Keratinocyte (primary cell): ENCODE measurements around the gene HJV. TPM values are rescaled to one million over a fixed set of nuclear protein-coding genes. Genes with fewer than 3 reads are reported as not detected.

Experiments
- DNase-seq: peaks from one replicate; pipeline ENCODE4 v3.0.0-alpha.2; 2011; ENCODE audit warnings: low read depth, missing footprints, low spot score
- FAIRE-seq: peaks from 2 replicates; lab custom pipeline; 2011; peaks lifted over from hg19 to GRCh38; lab: Jason Lieb, UNC
- H2AFZ ChIP-seq: 2 replicates; pipeline ENCODE4 v1.6.0; 2012; ENCODE audit warnings: low read length, control low read depth, inconsistent platforms; ENCODE audit not compliant: control insufficient read depth
- H3K27ac ChIP-seq: 2 replicates; pipeline ENCODE4 v1.5.1; 2011; ENCODE audit warnings: low read length; ENCODE audit not compliant: control insufficient read depth, insufficient read depth
- H3K27me3 ChIP-seq: 3 replicates; pipeline ENCODE4 v1.6.0; 2011; ENCODE audit warnings: low read length; ENCODE audit not compliant: control insufficient read depth, insufficient read depth; ENCODE audit errors: extremely low read depth
- H3K36me3 ChIP-seq, 2 experiments: 2 replicates in 1 of 2; 3 replicates in 1 of 2; pipeline ENCODE4 v1.5.1; 2011; ENCODE audit warnings: low read length in 2 of 2, mild to moderate bottlenecking in 1 of 2; ENCODE audit not compliant: control insufficient read depth in 2 of 2, insufficient read depth in 2 of 2; ENCODE audit errors: extremely low read depth in 1 of 2
- H3K4me1 ChIP-seq: 3 replicates; pipeline ENCODE4 v1.5.1; 2011; ENCODE audit warnings: low read length; ENCODE audit not compliant: control insufficient read depth, insufficient read depth; ENCODE audit errors: extremely low read depth
- H3K4me2 ChIP-seq: 3 replicates; pipeline ENCODE4 v1.6.0; 2011; ENCODE audit warnings: low read depth, low read length; ENCODE audit not compliant: control insufficient read depth, insufficient read depth; ENCODE audit errors: extremely low read depth
- H3K4me3 ChIP-seq, 3 experiments: fragments of 200-600 bp in 1 of 3; sonication (generic) in 1 of 3; 2 replicates in 2 of 3; 3 replicates in 1 of 3; pipeline ENCODE4 v1.5.1; 2011 to 2016; ENCODE audit warnings: low read length in 3 of 3, mild to moderate bottlenecking in 3 of 3, control low read depth in 2 of 3, inconsistent platforms in 1 of 3, low read depth in 1 of 3, mixed read lengths in 1 of 3, mixed run types in 1 of 3, moderate library complexity in 1 of 3; ENCODE audit not compliant: control insufficient read depth in 2 of 3, insufficient read depth in 2 of 3; ENCODE audit errors: extremely low read depth in 1 of 3
- H3K79me2 ChIP-seq: 2 replicates; pipeline ENCODE4 v1.6.0; 2012; ENCODE audit warnings: low read length; ENCODE audit not compliant: control insufficient read depth, insufficient read depth
- H3K9ac ChIP-seq: 3 replicates; pipeline ENCODE4 v1.6.0; 2011; ENCODE audit warnings: low read length; ENCODE audit not compliant: control insufficient read depth, insufficient read depth; ENCODE audit errors: extremely low read depth
- H3K9me1 ChIP-seq: 3 replicates; pipeline ENCODE4 v1.6.0; 2011; ENCODE audit warnings: low read length; ENCODE audit not compliant: control insufficient read depth, insufficient read depth; ENCODE audit errors: extremely low read depth
- H3K9me3 ChIP-seq: 2 replicates; pipeline ENCODE4 v1.5.1; 2012; ENCODE audit warnings: low read depth, low read length; ENCODE audit not compliant: control insufficient read depth
- H4K20me1 ChIP-seq: 3 replicates; pipeline ENCODE4 v1.6.0; 2011; ENCODE audit warnings: low read length; ENCODE audit not compliant: control insufficient read depth, insufficient read depth; ENCODE audit errors: extremely low read depth
- CTCF ChIP-seq, 3 experiments: IDR thresholded peaks in 1 of 3; conservative IDR thresholded peaks in 1 of 3; optimal IDR thresholded peaks in 1 of 3; 2 replicates in 2 of 3; 3 replicates in 1 of 3; pipeline versions ENCODE3 to v1.5.1; 2011; ENCODE audit warnings: low read length in 3 of 3, mild to moderate bottlenecking in 3 of 3, moderate library complexity in 2 of 3, control low read depth in 1 of 3, inconsistent platforms in 1 of 3; ENCODE audit not compliant: insufficient read depth in 2 of 3; ENCODE audit errors: extremely low read depth in 1 of 3
- EZH2 ChIP-seq: IDR thresholded peaks from one replicate; pipeline ENCODE4 v1.6.1; 2012; ENCODE audit warnings: inconsistent platforms, mild to moderate bottlenecking, low read length, moderate library complexity
- dilution Hi-C: fragments of 300-500 bp; cut with MboI; formaldehyde crosslinking; loops from one replicate; pipeline ENCODE4 v1.7.0; 2020; ENCODE audit warnings: low sequenced_read_pairs; ENCODE audit not compliant: extremely low pct_ligation_motif_present
- polyA plus RNA-seq, 5 experiments: library from polyadenylated mRNA; depleted of rRNA in 3 of 5; stranded (reverse) in 3 of 5; stranded (forward) in 1 of 5; unstranded in 1 of 5; fragments of >200 nt; gene quantifications; 1 replicate in 1 of 5; 2 replicates in 3 of 5; 3 replicates in 1 of 5; pipeline versions ENCODE4 v1.2.1 to v1.2.3, GENCODE V29; 2011 to 2012; ENCODE audit warnings: missing spikeins in 2 of 5, low read depth in 1 of 5, low replicate concordance in 1 of 5

The HJV gene
- polyA plus RNA-seq, 1 donor (not counting 4 experiments of a cell fraction or from before 2014, with no cell fraction given), result not detected

- Histone ChIP-seq H4K20me1 (no peaks in the 10 kb centered on the region), H3K36me3 (peaks cover 13 to 18% of the 10 kb centered on the region in 2 experiments), H3K9ac (peak overlapping the region; percentile 79), H2AFZ (peak overlapping the region; percentile 40), H3K27me3 (no peaks in the 10 kb centered on the region), H3K4me2 (peak overlapping the region; percentile 97), H3K9me1 (no peaks in the 10 kb centered on the region), H3K4me3 (peak overlapping the region; percentile 57 to 96 (median 93)), H3K79me2 (peaks cover 8% of the 10 kb centered on the region), H3K27ac (peak overlapping the region; percentile 95), H3K9me3 (no peaks in the 10 kb centered on the region), H3K4me1 (peaks cover 47% of the 10 kb centered on the region)
- FAIRE-seq (no peak), DNase-seq (no peak)
- dilution Hi-C loops, result no loop called here
- no peak for TF ChIP-seq EZH2
- no peak for TF ChIP-seq CTCF (optimal IDR thresholded peaks at IDR 0.05 in 1 of 3, IDR thresholded peaks at IDR 0.05 in 1 of 3, conservative IDR thresholded peaks at IDR 0.05 in 1 of 3; ENCODE audit: extremely low read depth in 1 of 3, insufficient read depth in 2 of 3, low read length in 3 of 3)
Measured at GRCh38 chr1:145995964-145996432, 25.5 kb downstream of the HJV start.

DNA sequence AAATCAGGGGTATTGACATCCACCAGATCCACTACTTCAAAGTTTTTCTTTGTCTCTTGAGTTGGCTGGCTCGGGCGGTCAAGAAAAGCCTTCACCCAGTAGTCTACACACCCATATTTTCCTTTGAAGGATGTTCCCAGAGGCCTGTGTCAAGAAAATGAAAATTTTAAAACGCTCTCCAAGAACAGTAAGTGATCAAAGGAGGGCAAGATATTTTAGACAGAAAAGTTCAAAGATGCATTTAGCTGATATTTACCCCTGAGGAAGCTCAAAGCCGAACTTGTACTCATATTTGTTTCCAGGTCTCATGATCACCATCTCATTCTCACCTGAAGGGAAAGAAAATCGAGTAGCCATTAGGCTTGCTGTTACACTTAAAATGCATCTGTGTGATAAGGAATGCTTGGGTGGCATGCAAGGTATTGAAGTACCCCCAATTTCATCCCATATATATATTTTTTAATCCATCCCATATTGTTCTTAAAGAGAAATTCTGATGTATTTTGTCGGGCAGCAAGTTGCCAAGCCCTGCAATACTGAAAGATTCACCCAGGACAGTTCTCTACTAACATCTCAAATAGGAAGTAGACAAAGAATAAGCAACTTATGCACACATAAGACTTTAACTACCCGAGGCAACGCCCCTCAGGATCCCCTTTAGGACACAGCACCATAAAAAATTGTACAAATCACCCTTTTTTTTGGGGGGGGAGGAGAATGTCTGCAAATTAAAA, 26.2 kb downstream of the HJV start:
- Histone ChIP-seq H4K20me1 (no peaks in the 10 kb centered on the region), H3K79me2 (peaks cover 8% of the 10 kb centered on the region), H3K27ac (peak overlapping the region; percentile 95), H3K4me1 (peaks cover 47% of the 10 kb centered on the region), H2AFZ (no peak overlapping the region), H3K4me2 (peak overlapping the region; percentile 97), H3K9me3 (no peaks in the 10 kb centered on the region), H3K9ac (peak overlapping the region; percentile 79), H3K36me3 (peaks cover 13 to 18% of the 10 kb centered on the region in 2 experiments), H3K4me3 (peak overlapping the region; percentile 57 to 96 (median 93)), H3K9me1 (no peaks in the 10 kb centered on the region), H3K27me3 (no peaks in the 10 kb centered on the region)
- no peak for FAIRE-seq
- DNase-seq, result no peak
- dilution Hi-C loops, result no loop called here
- TF ChIP-seq EZH2 (no peak), CTCF (optimal IDR thresholded peaks at IDR 0.05 in 1 of 3, IDR thresholded peaks at IDR 0.05 in 1 of 3, conservative IDR thresholded peaks at IDR 0.05 in 1 of 3; ENCODE audit: extremely low read depth in 1 of 3, insufficient read depth in 2 of 3, low read length in 3 of 3) (no peak)
